Bronchial smooth muscle cell (primary cell): ENCODE results near the gene LRRC15. TPM values are rescaled to one million over a fixed set of nuclear protein-coding genes. Genes with fewer than 3 reads are reported as not detected.

Experiments used
- total RNA-seq: library from RNA; depleted of rRNA; stranded (reverse); fragments of >200 nt; gene quantifications from 2 replicates; pipeline ENCODE4 v1.2.1, GENCODE V29; 2014

LRRC15 gene
- 0.26 and 2.7 TPM in 2 replicates for total RNA-seq

DNA sequence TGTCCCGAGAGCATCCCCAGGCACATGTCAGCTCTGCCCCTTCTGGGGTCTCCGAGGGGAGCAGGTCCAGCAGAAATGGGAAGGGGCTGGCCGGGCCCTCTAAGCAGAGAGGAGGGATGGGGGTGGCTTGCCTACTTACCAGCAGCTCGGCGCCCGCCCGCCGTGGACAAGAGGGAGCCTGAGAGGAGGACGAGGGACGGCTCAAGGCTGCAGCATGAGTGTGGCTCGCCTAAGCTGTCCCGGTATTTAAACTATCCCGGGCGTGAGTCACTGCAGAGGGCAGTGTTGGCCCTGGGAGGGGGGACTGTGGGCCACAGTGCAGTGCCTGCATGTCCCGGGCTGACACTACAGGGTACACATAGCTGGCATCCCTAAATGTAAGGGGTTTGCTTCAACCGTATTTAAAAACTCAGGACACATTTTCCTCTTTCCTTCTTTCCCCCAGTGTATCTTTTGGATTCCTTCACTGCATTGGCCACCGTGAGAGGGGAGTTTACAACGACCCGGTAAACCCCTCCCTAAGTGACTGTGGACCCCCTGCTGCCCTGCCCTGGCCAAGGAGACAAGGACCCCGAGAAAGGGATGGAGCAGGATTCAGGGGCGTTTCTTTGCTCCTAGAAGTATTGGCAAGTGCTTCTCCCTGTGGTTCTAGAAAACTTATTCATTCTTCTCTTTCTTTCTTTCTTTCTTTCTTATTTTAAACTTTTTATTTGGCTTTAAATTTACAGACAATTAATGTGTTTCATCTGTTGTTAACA lies at the start of gene LRRC15:
TSS of gene LRRC15 (minus strand) at position 222 of the 758 bp plus-strand sequence. CDS start 8,700 bp downstream, outside the sequence.

DNA sequence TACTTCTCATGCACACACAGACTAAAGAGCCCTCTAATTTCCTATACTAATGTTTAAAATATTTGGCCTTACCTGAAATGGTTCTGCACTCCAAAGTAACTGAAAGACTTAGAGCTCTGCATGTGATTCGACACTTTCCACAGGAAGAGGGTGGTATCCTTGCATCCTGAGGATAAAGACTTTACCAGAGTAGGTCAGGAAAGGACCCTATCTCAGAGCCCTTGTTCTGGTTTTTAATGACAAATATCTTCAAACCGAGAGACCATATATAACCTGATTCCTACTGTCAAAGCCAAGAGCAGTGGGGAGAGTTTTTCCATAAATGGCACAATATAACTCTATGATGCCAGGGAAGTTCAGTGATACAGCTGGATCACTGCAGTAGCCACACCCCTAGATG lies 29.6 kb upstream of the LRRC15 start, which contains the start of gene GP5:
TSS of gene GP5 (minus strand) at position 101 of the 400 bp plus-strand sequence. CDS start 984 bp downstream, outside the sequence.

DNA sequence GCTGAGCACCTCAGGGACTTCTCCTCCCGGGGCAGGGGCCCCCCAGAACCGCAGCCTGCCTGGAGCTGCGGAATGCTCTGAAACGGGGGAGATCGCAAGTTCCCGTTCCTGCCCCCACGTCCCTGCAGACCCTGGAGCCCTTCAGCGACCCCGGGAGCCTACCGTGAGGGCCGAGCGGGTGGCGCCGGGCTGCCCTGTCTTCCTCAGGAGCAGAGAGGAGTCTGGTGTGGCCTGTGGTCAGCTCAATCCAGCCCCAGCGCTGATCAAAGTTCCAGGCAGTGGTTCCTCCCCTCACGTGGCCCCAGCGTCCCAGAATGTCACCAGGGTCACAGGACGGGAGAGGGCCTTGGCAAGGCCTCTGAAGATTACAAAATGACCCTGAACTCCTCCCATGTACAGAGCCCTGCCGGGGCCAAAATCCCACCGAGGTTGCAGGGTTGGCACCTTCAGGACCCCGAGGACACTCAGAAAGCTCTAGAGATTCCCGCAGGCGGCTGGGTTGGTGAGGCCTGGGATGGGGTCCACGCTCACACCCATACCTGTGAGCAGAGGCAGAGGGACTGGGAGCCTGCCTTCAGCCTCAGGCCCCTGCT lies 18.4 kb downstream of the LRRC15 start, which contains the start of gene CPN2:
TSS of gene CPN2 (minus strand) at position 249 of the 593 bp plus-strand sequence. CDS start 8,626 bp downstream, outside the sequence.

Other genes starting within 250 kb of the LRRC15 start
- 2.4 and 4.7 TPM in 2 replicates for gene HES1, start 233.6 kb downstream of the LRRC15 start, total RNA-seq
- not detected in 2 replicates for gene CPN2, start 18.4 kb downstream of the LRRC15 start, total RNA-seq
- gene GP5, start 29.5 kb upstream of the LRRC15 start, total RNA-seq: under 0.01 and 0.09 TPM in 2 replicates
- gene ATP13A3, start 117.3 kb upstream of the LRRC15 start, total RNA-seq: 156 and 242 TPM in 2 replicates